Muscle layer of duodenum (tissue), 2 donors: ENCODE results near the gene PLCZ1.

Source experiments
- H3K27ac ChIP-seq: one replicate; pipeline ENCODE4 v1.7.0; 2013; ENCODE audit warnings: mild to moderate bottlenecking, low read length
- H3K27me3 ChIP-seq: one replicate; pipeline ENCODE4 v1.7.0; 2013; ENCODE audit warnings: low read depth, mild to moderate bottlenecking, control low read depth, low read length
- H3K36me3 ChIP-seq, 2 donors: one replicate each; pipeline ENCODE4 v1.7.0; 2013; ENCODE audit warnings: low read length in 2 of 2, control low read depth in 1 of 2, mild to moderate bottlenecking in 1 of 2; ENCODE audit not compliant: insufficient read depth in 2 of 2, control insufficient read depth in 1 of 2
- H3K4me1 ChIP-seq, 2 donors: one replicate each; pipeline ENCODE4 v1.7.0; 2013; ENCODE audit warnings: low read length in 2 of 2, mild to moderate bottlenecking in 2 of 2, control low read depth in 1 of 2, moderate library complexity in 1 of 2; ENCODE audit not compliant: insufficient read depth in 2 of 2, control insufficient read depth in 1 of 2
- H3K4me3 ChIP-seq, 2 donors: one replicate each; pipeline ENCODE4 v1.7.0; 2013; ENCODE audit warnings: low read length in 2 of 2, low read depth in 1 of 2, mild to moderate bottlenecking in 1 of 2
- H3K9me3 ChIP-seq, 2 donors: one replicate each; pipeline ENCODE4 v1.7.0; 2013; ENCODE audit warnings: low read length in 2 of 2, control low read depth in 1 of 2, mild to moderate bottlenecking in 1 of 2; ENCODE audit not compliant: control insufficient read depth in 1 of 2
- donor health status: healthy.

The PLCZ1 gene

GRCh38 chr12:18749386-18749957 is 11.7 kb upstream of the PLCZ1 start:
- Histone ChIP-seq H3K27ac (no peak overlapping the region), H3K27me3 (no peaks in the 10 kb centered on the region), H3K4me1 (peaks cover 0 to 9% of the 10 kb centered on the region in 2 donors), H3K36me3 (no peaks in the 10 kb centered on the region), H3K4me3 (no peak overlapping the region), H3K9me3 (no peaks in the 10 kb centered on the region)

- Histone ChIP-seq H3K9me3 (no peaks in the 10 kb centered on the region), H3K4me3 (no peak overlapping the region), H3K27ac (no peak overlapping the region), H3K36me3 (no peaks in the 10 kb centered on the region), H3K4me1 (no peaks in the 10 kb centered on the region), H3K27me3 (no peaks in the 10 kb centered on the region)
Measured at GRCh38 chr12:18747895-18748294, 10.1 kb upstream of the PLCZ1 start.

GRCh38 chr12:18731156-18731555 is 6.7 kb downstream of the PLCZ1 start:
- Histone ChIP-seq H3K4me1 (no peaks in the 10 kb centered on the region), H3K27me3 (no peaks in the 10 kb centered on the region), H3K9me3 (peaks cover 0 to 4% of the 10 kb centered on the region in 2 donors), H3K4me3 (no peak overlapping the region), H3K27ac (no peak overlapping the region), H3K36me3 (no peaks in the 10 kb centered on the region)

GRCh38 chr12:18723752-18724151 is 14.1 kb downstream of the PLCZ1 start:
- no peaks in the 10 kb centered on the region for H3K9me3 ChIP-seq
- no peak overlapping the region for H3K4me3 ChIP-seq
- H3K27ac ChIP-seq: no peak overlapping the region
- no peaks in the 10 kb centered on the region for H3K27me3 ChIP-seq
- no peaks in the 10 kb centered on the region for H3K4me1 ChIP-seq
- no peaks in the 10 kb centered on the region for H3K36me3 ChIP-seq

- Histone ChIP-seq H3K9me3 (no peaks in the 10 kb centered on the region), H3K4me3 (no peak overlapping the region), H3K36me3 (no peaks in the 10 kb centered on the region), H3K4me1 (no peaks in the 10 kb centered on the region), H3K27me3 (no peaks in the 10 kb centered on the region), H3K27ac (no peak overlapping the region)
Measured at GRCh38 chr12:18721452-18721851, 16.4 kb downstream of the PLCZ1 start.

- H3K27me3 ChIP-seq: no peaks in the 10 kb centered on the region
- H3K4me1 ChIP-seq: no peaks in the 10 kb centered on the region
- no peak overlapping the region for H3K4me3 ChIP-seq
- no peaks in the 10 kb centered on the region for H3K9me3 ChIP-seq
- H3K36me3 ChIP-seq: no peaks in the 10 kb centered on the region
- H3K27ac ChIP-seq: no peak overlapping the region
Measured at GRCh38 chr12:18720690-18721089, 17.1 kb downstream of the PLCZ1 start.

GRCh38 chr12:18719922-18720510 is 17.8 kb downstream of the PLCZ1 start:
- H3K27me3 ChIP-seq: no peaks in the 10 kb centered on the region
- no peak overlapping the region for H3K4me3 ChIP-seq
- H3K27ac ChIP-seq: no peak overlapping the region
- H3K9me3 ChIP-seq: no peaks in the 10 kb centered on the region
- no peaks in the 10 kb centered on the region for H3K4me1 ChIP-seq
- no peaks in the 10 kb centered on the region for H3K36me3 ChIP-seq

GRCh38 chr12:18718462-18718861 is 19.4 kb downstream of the PLCZ1 start:
- no peak overlapping the region for H3K4me3 ChIP-seq
- H3K27me3 ChIP-seq: no peaks in the 10 kb centered on the region
- H3K4me1 ChIP-seq: no peaks in the 10 kb centered on the region
- H3K27ac ChIP-seq: no peak overlapping the region
- H3K36me3 ChIP-seq: no peaks in the 10 kb centered on the region
- H3K9me3 ChIP-seq: no peaks in the 10 kb centered on the region

GRCh38 chr12:18716236-18716635 is 21.6 kb downstream of the PLCZ1 start:
- no peaks in the 10 kb centered on the region for H3K9me3 ChIP-seq

GRCh38 chr12:18706798-18707197 is 31.0 kb downstream of the PLCZ1 start:
- Histone ChIP-seq H3K27me3 (no peaks in the 10 kb centered on the region), H3K4me3 (no peak overlapping the region), H3K9me3 (peaks cover 0 to 2% of the 10 kb centered on the region in 2 donors), H3K4me1 (no peaks in the 10 kb centered on the region), H3K27ac (no peak overlapping the region), H3K36me3 (no peaks in the 10 kb centered on the region)

More at GRCh38 chr12:18716236-18716635, 21.6 kb downstream of the PLCZ1 start:
- Histone ChIP-seq H3K27ac (no peak overlapping the region), H3K4me1 (no peaks in the 10 kb centered on the region), H3K4me3 (no peak overlapping the region), H3K36me3 (no peaks in the 10 kb centered on the region), H3K27me3 (no peaks in the 10 kb centered on the region)

- Histone ChIP-seq H3K4me3 (no peak overlapping the region), H3K36me3 (no peaks in the 10 kb centered on the region)
Measured at GRCh38 chr12:18703911-18704310, 33.9 kb downstream of the PLCZ1 start.

GRCh38 chr12:18703321-18703720 is 34.5 kb downstream of the PLCZ1 start:
- Histone ChIP-seq H3K27me3 (no peaks in the 10 kb centered on the region), H3K4me3 (no peak overlapping the region), H3K4me1 (no peaks in the 10 kb centered on the region), H3K27ac (no peak overlapping the region), H3K36me3 (no peaks in the 10 kb centered on the region), H3K9me3 (peaks cover 0 to 2% of the 10 kb centered on the region in 2 donors)

More at GRCh38 chr12:18703911-18704310, 33.9 kb downstream of the PLCZ1 start:
- Histone ChIP-seq H3K27me3 (no peaks in the 10 kb centered on the region), H3K9me3 (peaks cover 0 to 2% of the 10 kb centered on the region in 2 donors), H3K27ac (no peak overlapping the region), H3K4me1 (no peaks in the 10 kb centered on the region)
